Activated CD4-positive, alpha-beta T cell treated with anti-CD3 and anti-CD28 coated beads, Interleukin-2, amount 50 U/mL, for 24 hours (primary cell): ENCODE results near the gene PLD1.
"Not testable (repeated sequence)": the region's sequence is repeated elsewhere in the genome, so short reads cannot be mapped to it uniquely, and the experiment has no call there.

Source experiments
- DNase-seq, 2 donors: peaks; one replicate each; pipeline ENCODE4 v3.0.0-alpha.2; 2020; ENCODE audit warnings: low read depth in 1 of 2, low spot score in 1 of 2

The PLD1 gene, protein sequence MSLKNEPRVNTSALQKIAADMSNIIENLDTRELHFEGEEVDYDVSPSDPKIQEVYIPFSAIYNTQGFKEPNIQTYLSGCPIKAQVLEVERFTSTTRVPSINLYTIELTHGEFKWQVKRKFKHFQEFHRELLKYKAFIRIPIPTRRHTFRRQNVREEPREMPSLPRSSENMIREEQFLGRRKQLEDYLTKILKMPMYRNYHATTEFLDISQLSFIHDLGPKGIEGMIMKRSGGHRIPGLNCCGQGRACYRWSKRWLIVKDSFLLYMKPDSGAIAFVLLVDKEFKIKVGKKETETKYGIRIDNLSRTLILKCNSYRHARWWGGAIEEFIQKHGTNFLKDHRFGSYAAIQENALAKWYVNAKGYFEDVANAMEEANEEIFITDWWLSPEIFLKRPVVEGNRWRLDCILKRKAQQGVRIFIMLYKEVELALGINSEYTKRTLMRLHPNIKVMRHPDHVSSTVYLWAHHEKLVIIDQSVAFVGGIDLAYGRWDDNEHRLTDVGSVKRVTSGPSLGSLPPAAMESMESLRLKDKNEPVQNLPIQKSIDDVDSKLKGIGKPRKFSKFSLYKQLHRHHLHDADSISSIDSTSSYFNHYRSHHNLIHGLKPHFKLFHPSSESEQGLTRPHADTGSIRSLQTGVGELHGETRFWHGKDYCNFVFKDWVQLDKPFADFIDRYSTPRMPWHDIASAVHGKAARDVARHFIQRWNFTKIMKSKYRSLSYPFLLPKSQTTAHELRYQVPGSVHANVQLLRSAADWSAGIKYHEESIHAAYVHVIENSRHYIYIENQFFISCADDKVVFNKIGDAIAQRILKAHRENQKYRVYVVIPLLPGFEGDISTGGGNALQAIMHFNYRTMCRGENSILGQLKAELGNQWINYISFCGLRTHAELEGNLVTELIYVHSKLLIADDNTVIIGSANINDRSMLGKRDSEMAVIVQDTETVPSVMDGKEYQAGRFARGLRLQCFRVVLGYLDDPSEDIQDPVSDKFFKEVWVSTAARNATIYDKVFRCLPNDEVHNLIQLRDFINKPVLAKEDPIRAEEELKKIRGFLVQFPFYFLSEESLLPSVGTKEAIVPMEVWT

DNA sequence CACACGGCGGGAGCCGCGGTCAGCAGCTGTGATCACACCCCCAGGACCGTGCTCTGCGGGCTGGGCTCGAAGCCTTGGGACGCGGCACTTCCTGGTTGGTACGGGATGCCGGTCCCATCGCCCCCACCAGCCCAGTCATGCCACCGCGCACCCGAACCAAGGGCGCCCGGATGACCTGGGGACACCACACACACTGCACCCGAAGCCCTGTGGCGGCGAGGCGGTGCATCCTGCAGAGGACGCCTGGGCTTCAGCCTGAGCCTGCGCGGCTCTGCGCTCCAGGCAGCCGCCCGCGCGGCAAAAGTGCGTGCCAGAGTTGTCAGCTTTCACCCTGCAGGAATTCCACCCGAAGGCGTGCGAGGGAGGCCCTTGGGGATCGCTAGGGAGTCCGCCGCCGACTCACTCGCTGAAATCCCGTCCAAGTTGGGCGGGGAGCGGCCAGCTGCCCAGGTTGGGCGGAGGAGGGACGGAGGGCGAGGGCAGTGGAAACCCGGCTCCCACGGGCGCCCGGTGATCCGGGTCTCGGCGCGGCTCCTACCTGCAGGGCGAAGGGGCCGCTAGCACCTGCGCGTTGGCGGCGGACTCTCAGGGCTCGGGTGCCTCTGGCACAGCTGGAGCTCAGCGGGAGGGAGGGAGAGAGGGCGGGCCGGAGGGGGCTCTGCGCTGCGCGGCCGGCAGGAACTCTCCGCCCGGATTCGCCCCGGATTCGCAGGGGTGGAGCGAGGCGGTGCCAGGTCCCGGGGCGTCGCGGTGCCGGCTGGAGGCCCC lies at the start of gene PLD1:
TSS of gene PLD1 (minus strand) at position 623 of the 768 bp plus-strand sequence. CDS start 72,432 bp downstream, outside the sequence.
- DNase-seq, result peak; percentile 6 to 18

DNA sequence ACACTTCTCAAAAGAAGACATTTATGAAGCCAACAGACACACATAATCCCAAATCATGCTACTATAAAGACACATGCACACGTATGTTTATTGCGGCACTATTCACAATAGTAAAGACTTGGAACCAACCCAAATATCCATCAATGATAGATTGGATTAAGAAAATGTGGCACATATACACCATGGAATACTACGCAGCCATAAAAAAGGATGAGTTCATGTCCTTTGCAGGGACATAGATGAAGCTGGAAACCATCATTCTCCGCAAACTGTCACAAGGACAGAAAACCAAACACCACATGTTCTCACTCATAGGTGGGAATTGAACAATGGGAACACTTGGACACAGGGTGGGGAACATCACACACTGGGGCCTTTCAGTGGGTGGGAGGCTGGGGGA lies 48.5 kb upstream of the PLD1 start:
- not testable (repeated sequence) for DNase-seq

DNA sequence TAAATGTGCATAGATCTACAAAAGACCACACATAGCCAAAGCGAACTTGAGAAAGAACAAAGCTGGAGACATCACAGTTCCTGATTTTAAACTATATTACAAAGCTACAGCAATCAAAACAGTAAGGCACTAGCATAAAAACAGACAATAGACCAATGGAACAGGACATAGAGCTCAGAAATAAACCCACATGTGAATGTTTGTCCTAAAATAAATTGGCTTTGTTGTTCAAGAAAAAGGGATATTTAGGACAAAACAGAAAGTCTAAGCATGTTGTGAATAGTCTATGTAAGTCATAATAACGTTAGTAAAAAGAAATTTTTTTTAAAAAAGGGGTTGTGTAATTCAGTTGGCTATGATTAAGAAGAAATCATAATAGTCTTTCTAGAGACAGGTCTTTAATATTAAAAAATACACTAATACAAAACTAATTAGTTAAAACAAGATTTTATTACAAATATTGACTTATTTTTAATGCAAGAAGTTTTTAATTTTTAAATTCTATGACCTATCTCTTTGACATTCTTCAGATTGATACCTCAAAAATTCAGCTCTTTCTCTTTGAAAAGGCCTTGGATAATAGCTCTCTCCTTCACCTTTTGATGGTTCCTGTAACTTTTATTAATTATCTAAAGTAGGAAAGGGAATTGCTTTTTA lies 44.5 kb upstream of the PLD1 start:
- DNase-seq, result no peak

DNA sequence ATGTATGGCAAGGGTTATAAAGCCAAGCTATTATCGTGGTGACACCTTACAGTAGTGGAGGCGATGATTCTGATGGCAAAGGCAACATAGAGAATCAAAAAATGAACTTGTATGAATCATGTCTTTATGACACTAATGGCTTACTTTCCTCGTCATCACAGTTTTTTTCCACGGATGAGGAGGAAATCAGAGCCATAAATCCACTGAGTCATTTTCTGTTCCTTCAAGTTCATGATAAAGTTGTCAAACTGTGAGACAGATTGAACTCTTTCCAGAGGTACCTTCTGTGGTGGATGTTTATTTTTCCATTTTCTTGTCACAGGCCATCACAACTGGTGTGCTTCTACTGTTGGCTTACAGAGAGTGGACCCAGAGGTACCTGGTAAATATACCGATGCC lies 41.4 kb upstream of the PLD1 start:
- no peak for DNase-seq

DNA sequence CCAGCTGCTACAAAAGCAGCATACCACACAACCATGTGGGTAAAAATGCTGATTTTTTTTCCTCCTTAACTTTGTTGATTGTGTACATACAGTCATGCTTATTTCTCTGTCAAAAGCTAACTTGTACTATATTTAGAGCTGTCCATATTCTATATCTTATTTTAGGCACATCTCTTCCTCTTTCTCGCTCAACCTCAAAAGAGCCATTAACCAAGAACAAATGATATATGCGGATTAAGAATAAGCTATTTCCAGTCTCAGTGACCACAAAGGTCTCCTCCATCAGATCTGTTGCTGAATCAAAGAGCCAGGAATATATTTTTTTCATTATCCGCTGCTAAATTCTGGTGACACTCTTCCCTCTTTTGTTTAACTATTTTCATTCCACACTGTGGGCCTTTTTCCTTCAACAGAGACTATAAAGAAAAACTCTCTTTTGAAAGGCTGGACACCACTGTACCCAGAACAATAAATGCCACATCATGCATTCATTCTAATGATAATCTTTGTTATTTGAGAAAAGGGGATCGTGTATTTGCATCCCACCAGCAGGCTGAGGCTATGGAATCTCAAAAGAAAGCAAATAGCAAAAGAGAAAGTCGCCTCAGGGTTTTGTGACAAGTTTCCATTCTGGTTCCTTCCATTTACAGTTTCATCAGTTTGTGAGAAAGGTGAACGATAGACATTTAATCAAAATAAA lies 40.8 kb upstream of the PLD1 start:
- no peak for DNase-seq

DNA sequence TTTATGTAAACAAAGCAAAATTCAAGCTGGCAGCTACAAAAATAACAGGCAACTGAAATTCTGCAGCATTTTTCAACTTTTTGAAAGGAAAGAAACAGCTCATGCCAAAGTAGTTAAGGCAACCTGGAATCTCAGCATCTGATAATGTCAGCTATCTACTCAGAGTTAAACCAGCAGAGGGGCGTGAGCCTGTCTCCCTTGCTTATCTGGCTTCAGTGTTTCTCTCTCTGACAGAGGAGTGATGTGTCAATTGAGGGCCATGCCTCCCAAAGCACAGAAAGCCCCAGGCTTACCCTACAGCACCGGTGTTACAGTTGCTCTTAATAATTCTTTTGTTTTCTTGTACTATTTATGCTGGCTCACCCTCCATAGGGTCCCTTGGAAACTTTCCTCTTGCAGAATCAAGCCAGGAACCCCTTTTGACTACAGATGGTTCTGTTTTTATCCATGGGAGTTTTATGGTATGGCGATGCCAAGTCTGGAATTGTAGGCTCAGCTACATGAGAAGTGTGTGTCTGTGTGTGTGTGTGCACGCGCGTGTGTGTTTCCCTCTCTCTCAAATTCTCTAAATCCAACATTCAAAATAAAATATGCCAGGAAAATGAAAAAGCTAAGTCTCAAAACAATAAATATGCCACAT lies 40.2 kb upstream of the PLD1 start:
- no peak for DNase-seq

DNA sequence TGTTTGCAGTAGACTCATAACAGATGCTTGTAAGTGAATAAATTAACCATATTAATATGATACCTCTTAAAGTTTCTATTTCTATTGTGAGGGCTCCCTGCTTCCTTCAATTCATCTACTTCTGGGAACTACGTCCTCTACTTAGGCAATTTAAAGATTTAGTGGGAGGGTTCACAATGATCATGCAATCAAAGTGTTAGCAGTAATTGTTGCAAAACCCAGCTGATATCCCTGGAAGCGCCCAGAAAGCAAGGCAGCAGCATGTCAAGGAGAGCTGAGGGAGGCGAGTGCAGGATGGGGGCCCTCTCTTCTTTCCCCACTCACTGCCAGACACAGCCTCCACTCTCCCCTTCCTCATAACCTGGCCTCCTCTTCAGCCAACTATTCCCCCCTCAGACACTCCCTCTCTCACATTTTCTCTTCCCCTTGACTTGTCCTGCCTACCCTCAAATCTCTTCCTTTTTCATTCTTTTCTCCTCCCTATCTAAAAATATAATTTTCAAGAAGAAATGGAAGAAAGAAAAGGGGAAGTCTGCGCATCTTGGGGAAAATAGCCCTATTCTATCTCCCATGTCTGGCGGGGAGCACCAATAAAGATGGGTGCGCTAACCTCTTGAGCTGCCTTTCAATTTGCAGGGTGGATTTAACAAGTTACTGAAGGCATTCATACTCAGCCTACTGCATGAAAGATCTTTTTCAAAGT lies 39.5 kb upstream of the PLD1 start:
- DNase-seq, result no peak

DNA sequence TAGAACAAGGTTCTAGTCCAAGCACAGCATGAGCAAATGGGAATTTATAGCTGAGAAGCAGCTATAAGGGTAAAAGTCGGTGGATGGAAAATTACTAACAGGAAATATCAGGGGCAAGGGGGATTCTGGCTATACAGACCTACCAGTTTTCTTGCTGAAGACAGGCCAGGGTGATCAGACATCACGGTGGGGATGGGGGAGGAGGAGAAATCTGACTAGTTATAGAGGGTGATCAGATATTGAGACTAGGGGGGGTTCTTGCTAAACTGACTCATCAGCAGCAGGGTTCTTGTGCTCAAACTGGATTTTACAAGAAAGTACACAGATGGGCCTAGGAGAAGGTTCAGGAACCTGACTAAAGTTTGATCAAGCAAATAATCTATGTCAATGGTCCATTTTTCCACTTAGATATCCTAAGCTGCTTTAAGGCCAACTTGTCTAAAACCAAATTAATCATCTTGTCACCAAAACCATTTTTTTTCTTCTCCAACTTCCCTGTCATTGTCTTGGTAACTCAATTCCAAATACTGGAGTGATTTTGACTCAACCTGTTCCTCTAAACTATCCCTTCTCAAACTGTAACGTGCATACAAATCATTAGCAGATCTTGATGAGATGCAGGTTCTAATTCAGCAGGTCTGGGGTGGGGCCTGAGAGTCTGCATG lies 37.4 kb upstream of the PLD1 start:
- DNase-seq, result no peak

DNA sequence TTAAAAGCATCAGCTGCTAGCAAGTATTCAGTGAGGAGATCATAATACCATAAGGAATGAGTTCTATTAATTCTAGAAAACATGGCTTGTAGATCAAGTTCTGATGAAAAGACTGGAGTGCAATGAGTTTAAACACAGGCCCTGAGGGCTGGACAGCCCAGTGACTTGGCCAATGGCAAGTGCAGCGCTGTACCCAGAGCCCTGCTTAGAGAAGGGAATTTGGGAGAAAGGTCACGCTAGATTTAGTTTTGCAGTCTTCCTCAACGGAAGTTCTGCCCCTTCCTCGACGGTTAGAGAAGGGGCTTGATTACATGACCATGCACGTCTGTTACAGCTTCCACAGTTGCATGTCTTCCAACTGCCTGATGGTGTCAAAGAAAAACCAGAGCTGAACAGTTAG lies 36.9 kb upstream of the PLD1 start:
- DNase-seq, result no peak

DNA sequence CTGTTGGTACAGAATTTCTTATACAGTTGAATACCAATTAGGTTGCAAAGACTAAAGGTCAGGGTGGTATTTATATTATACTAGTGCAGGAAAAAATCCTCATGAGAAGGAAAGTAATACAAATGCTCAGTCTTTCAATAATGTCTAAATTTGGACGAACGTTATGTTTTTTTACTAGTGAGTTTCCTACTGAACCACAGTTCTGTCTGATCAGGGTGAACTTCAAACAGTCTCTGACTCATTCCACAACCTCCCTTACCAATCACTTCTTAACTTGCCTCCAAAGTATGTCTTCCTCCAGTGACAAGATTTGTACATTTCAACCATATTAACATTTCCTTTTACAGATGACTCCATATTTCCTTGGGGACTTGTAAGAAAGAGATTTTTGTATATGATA lies 36.3 kb upstream of the PLD1 start:
- DNase-seq, result peak in 1 of 2 donors; percentile 5

DNA sequence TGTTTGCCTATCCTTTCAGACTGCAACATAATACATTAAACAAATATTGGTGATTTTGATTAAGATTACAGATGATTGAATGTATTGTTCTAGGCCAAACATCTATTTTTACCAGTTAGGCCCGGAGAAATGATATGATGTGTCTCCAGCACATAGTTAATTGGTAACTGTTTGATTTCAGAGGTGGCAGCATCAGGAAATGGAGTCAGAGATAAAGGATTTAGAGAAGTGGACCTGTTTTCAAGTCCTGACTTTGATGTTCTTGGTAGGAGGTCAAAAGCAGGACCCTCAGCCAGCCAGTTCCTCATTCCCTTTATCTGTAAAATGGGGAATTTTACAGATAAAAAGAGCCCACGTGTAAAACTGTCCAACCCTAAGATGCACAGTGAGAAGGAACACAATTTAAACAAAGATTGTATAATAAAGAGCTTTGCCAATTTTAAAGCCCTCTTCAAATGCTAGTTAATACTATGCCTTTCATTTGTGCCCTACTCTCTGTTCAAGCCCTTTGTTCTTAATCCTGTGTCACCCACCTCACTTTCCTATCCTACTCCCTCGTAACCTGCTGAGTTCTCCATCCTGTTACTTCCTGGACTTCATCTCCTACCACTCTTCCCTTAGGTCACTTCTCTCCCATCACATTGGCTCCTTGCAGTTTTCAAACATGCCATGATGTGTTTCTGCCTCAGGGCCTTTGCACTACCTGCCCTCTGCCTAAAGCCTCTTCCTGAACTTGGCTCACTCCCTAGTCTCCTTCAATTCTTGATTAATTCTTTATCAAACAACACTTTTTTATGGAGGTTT lies 35.4 kb upstream of the PLD1 start:
- no peak for DNase-seq

DNA sequence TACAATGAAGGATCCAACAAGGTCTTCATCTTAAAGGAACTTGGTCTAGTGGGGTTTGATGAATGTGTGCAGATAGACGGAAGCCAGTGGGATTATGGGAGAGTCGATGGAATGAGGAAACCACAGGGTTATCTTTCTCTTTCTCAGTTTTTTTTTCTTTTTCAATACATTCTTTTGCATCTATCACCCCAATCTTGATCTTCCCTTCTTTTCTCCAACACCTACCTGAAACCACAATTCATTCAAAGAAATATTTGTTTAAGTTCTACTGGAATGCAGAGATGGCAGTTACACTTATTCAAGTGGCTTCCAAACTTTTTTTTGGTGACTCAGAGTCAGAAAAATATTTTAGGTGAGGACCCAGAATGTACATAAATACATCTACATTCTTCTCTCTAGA lies 34.6 kb upstream of the PLD1 start:
- DNase-seq, result no peak

DNA sequence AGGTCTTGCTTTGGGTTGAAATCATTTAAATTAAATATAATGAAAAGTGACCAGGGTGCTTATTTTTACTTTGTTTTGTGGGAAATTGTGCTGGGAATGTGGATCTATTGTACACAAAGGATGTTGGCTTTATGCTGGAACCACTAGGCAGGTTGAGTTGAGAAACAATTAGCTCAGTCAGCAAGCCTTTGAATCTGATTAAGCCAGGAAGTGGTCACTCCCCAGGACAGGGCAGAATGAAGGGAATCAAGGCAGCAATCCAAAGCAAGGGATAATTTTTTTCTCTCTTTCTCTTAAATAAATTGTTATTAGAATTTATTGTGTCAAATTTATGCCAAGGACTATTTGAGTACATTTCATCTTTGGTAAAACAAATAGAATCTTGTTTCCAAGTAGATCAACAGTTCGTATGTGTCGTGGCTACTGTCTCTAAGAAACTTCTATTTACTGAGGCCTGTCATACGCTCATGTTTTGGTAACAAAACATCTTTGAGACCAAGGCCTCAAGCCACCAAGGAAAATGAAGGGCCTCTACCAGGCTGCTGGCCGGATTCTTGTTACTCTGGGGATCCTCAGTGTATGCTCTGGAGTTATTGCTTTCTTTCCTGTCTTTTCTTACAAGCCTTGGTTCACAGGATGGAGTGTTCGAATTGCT lies 32.7 kb upstream of the PLD1 start, which contains the start of gene TMEM212:
TSS of gene TMEM212 (plus strand) at position 486 of the 655 bp plus-strand sequence. CDS start at position 521, 35 bp downstream.
- no peak for DNase-seq

DNA sequence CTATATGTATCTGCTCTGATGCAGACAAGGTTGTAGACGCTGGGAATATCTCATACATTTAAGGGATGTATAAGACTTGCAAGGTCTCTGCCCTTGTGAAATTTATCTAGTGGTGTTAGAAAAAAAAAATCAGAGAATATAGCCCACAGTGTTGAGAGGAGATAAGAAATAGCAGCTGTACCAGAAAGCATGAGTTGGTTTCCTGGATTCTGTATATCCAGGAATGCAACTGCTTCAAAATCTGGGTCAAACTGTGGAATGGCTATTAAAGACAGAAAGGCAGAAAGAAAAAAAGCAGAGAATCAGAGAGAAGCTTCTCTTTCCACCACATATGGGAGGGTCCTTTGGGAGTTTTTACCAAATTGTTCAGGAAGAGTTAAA lies 31.3 kb upstream of the PLD1 start:
- no peak for DNase-seq

DNA sequence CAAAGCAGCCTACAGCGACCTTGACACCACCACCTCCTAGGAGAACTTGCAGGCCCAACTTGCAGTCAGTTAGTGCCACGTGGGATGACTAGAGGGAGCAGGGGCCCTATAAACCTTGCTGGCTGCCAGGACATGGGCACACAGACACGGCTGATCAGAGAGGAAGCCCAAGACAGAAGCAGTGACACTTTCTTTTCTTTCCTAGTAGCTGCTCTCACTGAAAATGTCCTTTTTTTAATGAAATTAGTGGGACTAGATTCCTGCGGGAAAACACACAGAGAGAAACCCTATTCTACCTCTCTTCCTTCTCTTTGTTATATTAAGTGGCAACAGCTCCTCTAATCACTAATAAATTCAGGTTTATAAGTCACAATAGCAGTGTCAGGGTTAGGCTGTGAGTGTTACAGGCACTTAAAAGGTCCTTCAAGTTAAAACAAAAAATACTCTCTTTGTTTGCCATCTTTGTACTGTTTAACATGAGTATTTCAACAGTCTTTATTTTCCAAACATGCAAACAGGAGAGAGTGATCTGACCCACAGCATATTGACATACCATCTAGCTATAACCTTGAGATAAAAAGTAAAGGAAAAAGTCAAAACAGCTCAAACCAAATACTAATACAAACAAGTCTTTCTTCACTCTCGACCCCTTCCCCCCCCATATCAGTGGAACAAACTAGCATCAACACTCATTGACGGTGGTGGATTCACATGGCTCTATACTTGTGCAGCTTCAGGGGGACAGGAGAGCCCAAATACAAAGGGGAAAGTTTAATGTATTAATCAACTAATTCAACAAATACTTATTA lies 30.7 kb upstream of the PLD1 start:
- no peak for DNase-seq

DNA sequence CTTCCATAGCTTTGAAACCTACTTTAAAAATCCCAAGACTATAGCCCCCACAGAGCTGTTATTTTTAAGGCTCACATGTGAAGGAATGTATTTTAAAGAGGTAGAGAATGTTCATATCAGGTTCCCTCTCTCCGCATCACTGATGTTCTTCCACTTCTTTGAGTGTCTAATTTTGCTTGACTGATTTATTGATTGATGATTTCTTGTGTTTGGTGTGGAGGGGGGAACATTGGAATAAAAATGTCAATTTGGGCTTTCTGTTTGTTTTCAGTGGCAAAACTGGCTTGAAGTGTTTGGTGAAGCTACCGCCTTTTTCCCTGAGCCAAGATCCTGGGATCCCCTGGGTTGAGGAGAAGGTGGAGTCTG lies 30.1 kb upstream of the PLD1 start:
- no peak for DNase-seq
